Stimulated activated CD8-positive, alpha-beta memory T cell treated with anti-CD3 and anti-CD28 coated beads, Interleukin-7, amount 100 ng/mL, for 24 hours (primary cell): ENCODE measurements around the gene BCL2.
"Not testable (repeated sequence)": the region's sequence is repeated elsewhere in the genome, so short reads cannot be mapped to it uniquely, and the experiment has no call there.

Source experiments
- DNase-seq: peaks from one replicate; pipeline ENCODE4 v3.0.0-alpha.2; 2020; ENCODE audit warnings: low read depth

BCL2 gene

GRCh38 chr18:63234432-63234831, 85.1 kb downstream of the BCL2 start:
- no peak for DNase-seq

- no peak for DNase-seq
Measured at GRCh38 chr18:63233334-63233733, 86.2 kb downstream of the BCL2 start.

- no peak for DNase-seq
Measured at GRCh38 chr18:63232826-63233225, 86.7 kb downstream of the BCL2 start.

- DNase-seq, result no peak
Measured at GRCh38 chr18:63229971-63230370, 89.6 kb downstream of the BCL2 start.

- no peak for DNase-seq
Measured at GRCh38 chr18:63225434-63225833, 94.1 kb downstream of the BCL2 start.

GRCh38 chr18:63224630-63225029, 94.9 kb downstream of the BCL2 start:
- no peak for DNase-seq

GRCh38 chr18:63223837-63224236, 95.7 kb downstream of the BCL2 start:
- DNase-seq, result no peak

GRCh38 chr18:63220903-63221302, 98.7 kb downstream of the BCL2 start:
- no peak for DNase-seq

GRCh38 chr18:63218472-63218871, 101.1 kb downstream of the BCL2 start:
- no peak for DNase-seq

- DNase-seq, result no peak
Measured at GRCh38 chr18:63216516-63217311, 102.9 kb downstream of the BCL2 start.

GRCh38 chr18:63213936-63214671, 105.5 kb downstream of the BCL2 start:
- DNase-seq, result no peak

GRCh38 chr18:63213331-63213900, 106.2 kb downstream of the BCL2 start:
- DNase-seq, result no peak

- DNase-seq, result no peak
Measured at GRCh38 chr18:63210521-63210920, 109.0 kb downstream of the BCL2 start.

GRCh38 chr18:63208676-63209075, 110.9 kb downstream of the BCL2 start:
- no peak for DNase-seq

GRCh38 chr18:63207835-63208234, 111.7 kb downstream of the BCL2 start:
- DNase-seq, result no peak

- DNase-seq, result no peak
Measured at GRCh38 chr18:63207143-63207790, 112.3 kb downstream of the BCL2 start.

- DNase-seq, result no peak
Measured at GRCh38 chr18:63206433-63207142, 113.0 kb downstream of the BCL2 start.

GRCh38 chr18:63205791-63206252, 113.7 kb downstream of the BCL2 start:
- DNase-seq, result no peak

- DNase-seq, result no peak
Measured at GRCh38 chr18:63203497-63203896, 116.1 kb downstream of the BCL2 start.

- DNase-seq, result no peak
Measured at GRCh38 chr18:63202828-63203227, 116.7 kb downstream of the BCL2 start.

- DNase-seq, result not testable (repeated sequence)
Measured at GRCh38 chr18:63201456-63201855, 118.1 kb downstream of the BCL2 start.

GRCh38 chr18:63199743-63200241, 119.8 kb downstream of the BCL2 start:
- no peak for DNase-seq
